Measurements from ENCODE around the gene SLC2A9. TPM values are rescaled to one million over a fixed set of nuclear protein-coding genes. Genes with fewer than 3 reads are reported as not detected.
A peak's percentile ranks its signal among the peaks of the same experiment; 100 is the strongest.

SLC2A9 gene
- total and polyA plus RNA-seq, 2 of the 4 experiments (the other 2 are of a cell fraction), result 0.72 to 2.1 TPM

- TF ChIP-seq MAFK (IDR thresholded peaks at IDR 0.05; ENCODE audit: low read depth, low read length) (no peak), MXI1 (IDR thresholded peaks at IDR 0.05; ENCODE audit: borderline replicate concordance, low read depth, low read length) (no peak), RCOR1 (IDR thresholded peaks at IDR 0.05; ENCODE audit: insufficient replicate concordance, low read length) (no peak), NFE2L2 (IDR thresholded peaks at IDR 0.05; ENCODE audit: low read depth, low read length) (no peak)
Measured at GRCh38 chr4:10016169-10016568, 5.1 kb downstream of the SLC2A9 start (continued).

DNA sequence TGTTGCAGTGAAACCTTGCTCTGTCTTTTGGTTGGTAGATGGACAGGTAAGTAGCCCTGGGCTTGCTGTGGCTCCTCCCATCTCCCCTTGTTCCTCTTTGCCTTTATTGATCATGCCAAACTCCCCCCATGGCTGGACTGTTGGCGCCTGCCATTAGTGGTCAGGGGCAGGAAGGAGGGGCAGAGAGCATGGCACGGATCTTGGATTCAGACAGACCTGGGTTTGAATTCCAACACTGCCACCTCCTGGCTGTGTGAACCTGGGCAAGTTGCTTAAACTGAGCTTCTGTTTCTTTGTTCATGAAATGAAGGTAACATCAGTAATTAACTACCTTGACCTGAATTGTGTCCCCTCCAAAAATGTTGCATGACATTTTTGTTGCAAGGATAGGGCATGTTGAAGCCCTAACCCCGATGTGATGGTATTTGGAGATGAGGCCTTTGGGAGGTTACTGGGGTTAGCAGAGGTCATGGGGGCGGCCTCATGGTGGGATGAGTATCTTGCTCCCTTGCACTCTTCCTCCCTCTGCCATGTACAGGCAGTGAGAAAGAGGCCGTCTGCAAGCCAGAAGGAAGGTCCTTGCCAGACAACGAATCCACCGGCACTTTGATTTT lies 6.0 kb downstream of the SLC2A9 start:
- H3K36me3 ChIP-seq (ENCODE audit: control insufficient read depth, insufficient read depth, low read length), result no peaks in the 10 kb centered on the region
- no peak overlapping the region for H2AK5ac ChIP-seq (ENCODE audit: low read depth, low read length)
- no CpG with 5 or more reads among the region's 7 CpGs for WGBS, 2 experiments (ENCODE audit: extremely low coverage in 2 of 2, insufficient read length in 1 of 2)
- no peak overlapping the region for H2BK5ac ChIP-seq (ENCODE audit: low read depth, low read length, poor library complexity, severe bottlenecking)
- CTCF ChIA-PET, result interaction anchor here (0.6 to 1.6 kb wide), 3 partner anchors 13 to 252 kb away, joined by 3 to 5 read pairs (median 4); no protein-coding TSS in a partner anchor
- H3K9ac ChIP-seq (ENCODE audit: low read depth, low read length), result no peak overlapping the region
- H2BK120ac ChIP-seq (ENCODE audit: low read depth, low read length), result no peak overlapping the region
- H3K4me2 ChIP-seq (ENCODE audit: low read depth, low read length), result no peak overlapping the region
- H3K9me1 ChIP-seq (ENCODE audit: insufficient read depth, low read length), result peaks cover 7% of the 10 kb centered on the region
- BruUV-seq (replicated peaks), result no TSS peak
- H3K18ac ChIP-seq (ENCODE audit: low read depth, low read length), result no peak overlapping the region
- H3K4me3 ChIP-seq (ENCODE audit: insufficient read depth, low read depth, low read length), result no peak overlapping the region
- H4K5ac ChIP-seq (ENCODE audit: low read depth, low read length), result no peak overlapping the region; the same call in 1 of the 2 replicates
- H2AFZ ChIP-seq (replicated peaks; ENCODE audit: low read length, poor library complexity), result peak overlapping the region; percentile 37
- no peak overlapping the region for H3K4ac ChIP-seq (ENCODE audit: low read depth, low read length)
- dilution Hi-C loops (cut with HindIII; ENCODE audit: low sequenced_read_pairs, unreplicated experiment), result no loop called here
- H2BK15ac ChIP-seq (ENCODE audit: low read depth, low read length), result no peak overlapping the region
- no peaks in the 10 kb centered on the region for H3K27me3 ChIP-seq (ENCODE audit: control insufficient read depth, insufficient read depth, low read length)
- DNase-seq, result peak; percentile 42
- H3K56ac ChIP-seq (ENCODE audit: extremely low read depth, insufficient read depth, low read length), result no peak overlapping the region
- intact Hi-C loops (cut with micrococcal nuclease), result loop anchor here (1.0 to 10.0 kb wide), 2 partner anchors 252 to 310 kb away; no protein-coding TSS in a partner anchor
- no peaks in the 10 kb centered on the region for H4K20me1 ChIP-seq (ENCODE audit: insufficient read depth, low read length)
- no peaks in the 10 kb centered on the region; the same call in 1 of the 2 replicates for H3K4me1 ChIP-seq (ENCODE audit: control insufficient read depth, insufficient read depth, low read length)
- no peak overlapping the region for H3K23ac ChIP-seq (ENCODE audit: low read depth, low read length)
- 0 out of 2 replicates have a peak, but pooled peaks have one; percentile 12 for ATAC-seq (ENCODE audit: low read depth)
- H3K9me3 ChIP-seq (ENCODE audit: control insufficient read depth, insufficient read depth, low read length), result no peaks in the 10 kb centered on the region
- no peak overlapping the region for H3K27ac ChIP-seq (ENCODE audit: insufficient read depth, low read length)
- no peak overlapping the region for H4K91ac ChIP-seq (ENCODE audit: insufficient read depth, low read depth, low read length)
- no peak overlapping the region for H2AK9ac ChIP-seq (replicated peaks; ENCODE audit: low read depth, low read length, poor library complexity)
- H3K79me1 ChIP-seq (ENCODE audit: low read depth in 1 of 2, low read length in 2 of 2), result no peaks in the 10 kb centered on the region
- H3K14ac ChIP-seq (replicated peaks; ENCODE audit: low read depth, low read length), result no peak overlapping the region
- no peak overlapping the region for H2BK20ac ChIP-seq (ENCODE audit: low read depth, low read length)
- in situ Hi-C loops (cut with MboI; ENCODE audit: low sequenced_read_pairs), result loop anchor here (5.0 kb wide), 1 partner anchor 253 kb away; no protein-coding TSS in a partner anchor
- POLR2A ChIA-PET (ENCODE audit: unreplicated experiment), result no interaction called here
- H4K8ac ChIP-seq (ENCODE audit: low read depth in 2 of 2, low read length in 2 of 2), result no peak overlapping the region
- TF ChIP-seq SMC3 (IDR thresholded peaks at IDR 0.05; ENCODE audit: low read depth, low read length), result peak; percentile 38; the same call in 1 of the 2 replicates
- TF ChIP-seq MXI1 (IDR thresholded peaks at IDR 0.05; ENCODE audit: borderline replicate concordance, low read depth, low read length), result no peak
- TF ChIP-seq MAFK (IDR thresholded peaks at IDR 0.05; ENCODE audit: low read depth, low read length), result no peak
- TF ChIP-seq ELK1 (IDR thresholded peaks at IDR 0.05; ENCODE audit: borderline replicate concordance, low read depth, low read length), result no peak
- TF ChIP-seq, protein P1, sequence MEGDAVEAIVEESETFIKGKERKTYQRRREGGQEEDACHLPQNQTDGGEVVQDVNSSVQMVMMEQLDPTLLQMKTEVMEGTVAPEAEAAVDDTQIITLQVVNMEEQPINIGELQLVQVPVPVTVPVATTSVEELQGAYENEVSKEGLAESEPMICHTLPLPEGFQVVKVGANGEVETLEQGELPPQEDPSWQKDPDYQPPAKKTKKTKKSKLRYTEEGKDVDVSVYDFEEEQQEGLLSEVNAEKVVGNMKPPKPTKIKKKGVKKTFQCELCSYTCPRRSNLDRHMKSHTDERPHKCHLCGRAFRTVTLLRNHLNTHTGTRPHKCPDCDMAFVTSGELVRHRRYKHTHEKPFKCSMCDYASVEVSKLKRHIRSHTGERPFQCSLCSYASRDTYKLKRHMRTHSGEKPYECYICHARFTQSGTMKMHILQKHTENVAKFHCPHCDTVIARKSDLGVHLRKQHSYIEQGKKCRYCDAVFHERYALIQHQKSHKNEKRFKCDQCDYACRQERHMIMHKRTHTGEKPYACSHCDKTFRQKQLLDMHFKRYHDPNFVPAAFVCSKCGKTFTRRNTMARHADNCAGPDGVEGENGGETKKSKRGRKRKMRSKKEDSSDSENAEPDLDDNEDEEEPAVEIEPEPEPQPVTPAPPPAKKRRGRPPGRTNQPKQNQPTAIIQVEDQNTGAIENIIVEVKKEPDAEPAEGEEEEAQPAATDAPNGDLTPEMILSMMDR (conservative IDR thresholded peaks at IDR 0.05; ENCODE audit: low read depth, low read length), result peak; percentile 56
- no peak for TF ChIP-seq RFX5 (IDR thresholded peaks at IDR 0.05; ENCODE audit: low read depth, low read length)
- TF ChIP-seq NFE2L2 (IDR thresholded peaks at IDR 0.05; ENCODE audit: low read depth, low read length), result no peak
- peak; percentile 61 for TF ChIP-seq RAD21 (IDR thresholded peaks at IDR 0.05; ENCODE audit: low read length)
- TF ChIP-seq CEBPB (IDR thresholded peaks at IDR 0.05; ENCODE audit: low read depth, low read length), result no peak
- no peak for TF ChIP-seq MAZ (IDR thresholded peaks at IDR 0.05; ENCODE audit: borderline replicate concordance, low read depth, low read length)
- TF ChIP-seq BHLHE40 (IDR thresholded peaks at IDR 0.05; ENCODE audit: low read depth, low read length), result no peak
- TF ChIP-seq POLR2A (IDR thresholded peaks at IDR 0.05; ENCODE audit: low read depth, low read length), result no peak
- TF ChIP-seq FOS (IDR thresholded peaks at IDR 0.05; ENCODE audit: low read depth, low read length), result no peak
